GM12865 (cell line): ENCODE results near the gene MCF2L.
"Not testable (repeated sequence)": the region's sequence is repeated elsewhere in the genome, so short reads cannot be mapped to it uniquely, and the experiment has no call there.

ENCODE experiments used
- DNase-seq: peaks from one replicate; pipeline ENCODE4 v3.0.0; 2010; ENCODE audit warnings: low read depth
- H3K4me3 ChIP-seq: 2 replicates; pipeline ENCODE4 v1.5.1; 2011; ENCODE audit warnings: mild to moderate bottlenecking, low read depth, low read length, control low read depth
- CTCF ChIP-seq: IDR thresholded peaks from 2 replicates; pipeline ENCODE4 v1.5.1; 2011; ENCODE audit warnings: low read length, control low read depth, low read depth, inconsistent platforms; ENCODE audit not compliant: insufficient read depth; ENCODE audit errors: missing control alignments

The MCF2L gene

GRCh38 chr13:113028336-113029060 lies 59.5 kb downstream of the MCF2L start:
- H3K4me3 ChIP-seq: no peak overlapping the region
- no peak for DNase-seq
- TF ChIP-seq CTCF: no peak

GRCh38 chr13:113029061-113029445 lies 60.0 kb downstream of the MCF2L start:
- no peak for TF ChIP-seq CTCF
- no peak for DNase-seq
- H3K4me3 ChIP-seq: no peak overlapping the region

GRCh38 chr13:113029487-113030258 lies 60.7 kb downstream of the MCF2L start:
- peak; percentile 8 for DNase-seq

GRCh38 chr13:113030259-113030640 lies 61.2 kb downstream of the MCF2L start:
- not testable (repeated sequence) for DNase-seq

More at GRCh38 chr13:113029487-113030258, 60.7 kb downstream of the MCF2L start:
- no peak overlapping the region for H3K4me3 ChIP-seq
- peak; percentile 73 for TF ChIP-seq CTCF

GRCh38 chr13:113031465-113031864 lies 62.5 kb downstream of the MCF2L start:
- TF ChIP-seq CTCF: no peak
- DNase-seq: no peak
- no peak overlapping the region for H3K4me3 ChIP-seq

More at GRCh38 chr13:113030259-113030640, 61.2 kb downstream of the MCF2L start:
- not testable (repeated sequence) for H3K4me3 ChIP-seq

- no peak overlapping the region for H3K4me3 ChIP-seq
- DNase-seq: no peak
- TF ChIP-seq CTCF: no peak
Observed at GRCh38 chr13:113032291-113032690, 63.3 kb downstream of the MCF2L start.

- no peak overlapping the region for H3K4me3 ChIP-seq
- no peak for TF ChIP-seq CTCF
- DNase-seq: no peak
Observed at GRCh38 chr13:113033054-113033850, 64.2 kb downstream of the MCF2L start.
